LNCaP clone FGC (cell line): ENCODE measurements around the gene POLA2.

Source experiments
- DNase-seq: peaks from one replicate; pipeline ENCODE4 v3.0.0-alpha.2; 2011; ENCODE audit warnings: low read depth
- H3K4me3 ChIP-seq: 2 replicates; pipeline ENCODE4 v1.5.1; 2011; ENCODE audit warnings: mild to moderate bottlenecking, low read depth, low read length, control low read depth
- TF ChIP-seq, protein P1 (sequence below): IDR thresholded peaks from 2 replicates; pipeline ENCODE4 v1.5.1; 2012; ENCODE audit warnings: mild to moderate bottlenecking; ENCODE audit not compliant: control insufficient read depth, insufficient read depth; ENCODE audit errors: extremely low read depth

Gene POLA2

DNA sequence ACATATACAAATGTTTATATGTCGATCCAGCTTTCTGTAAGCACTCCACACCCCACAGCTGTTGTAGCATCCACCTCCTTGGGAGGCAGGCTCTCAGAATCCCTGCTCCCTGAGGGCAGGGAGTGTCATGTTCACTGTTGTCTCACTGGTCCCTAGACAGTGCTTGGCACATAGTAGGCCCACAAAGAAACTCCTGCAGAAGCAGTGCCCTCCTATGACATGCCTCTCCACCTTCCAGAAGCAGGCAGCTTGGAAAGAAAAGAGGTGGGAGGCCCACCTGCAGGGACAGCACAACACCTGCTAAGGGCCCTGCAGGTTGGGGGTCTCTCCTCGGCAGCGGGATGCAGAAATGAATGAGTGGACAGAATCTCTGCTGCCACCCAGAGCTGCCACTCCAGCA, 41.8 kb downstream of the POLA2 start:
- TF ChIP-seq, protein P1, sequence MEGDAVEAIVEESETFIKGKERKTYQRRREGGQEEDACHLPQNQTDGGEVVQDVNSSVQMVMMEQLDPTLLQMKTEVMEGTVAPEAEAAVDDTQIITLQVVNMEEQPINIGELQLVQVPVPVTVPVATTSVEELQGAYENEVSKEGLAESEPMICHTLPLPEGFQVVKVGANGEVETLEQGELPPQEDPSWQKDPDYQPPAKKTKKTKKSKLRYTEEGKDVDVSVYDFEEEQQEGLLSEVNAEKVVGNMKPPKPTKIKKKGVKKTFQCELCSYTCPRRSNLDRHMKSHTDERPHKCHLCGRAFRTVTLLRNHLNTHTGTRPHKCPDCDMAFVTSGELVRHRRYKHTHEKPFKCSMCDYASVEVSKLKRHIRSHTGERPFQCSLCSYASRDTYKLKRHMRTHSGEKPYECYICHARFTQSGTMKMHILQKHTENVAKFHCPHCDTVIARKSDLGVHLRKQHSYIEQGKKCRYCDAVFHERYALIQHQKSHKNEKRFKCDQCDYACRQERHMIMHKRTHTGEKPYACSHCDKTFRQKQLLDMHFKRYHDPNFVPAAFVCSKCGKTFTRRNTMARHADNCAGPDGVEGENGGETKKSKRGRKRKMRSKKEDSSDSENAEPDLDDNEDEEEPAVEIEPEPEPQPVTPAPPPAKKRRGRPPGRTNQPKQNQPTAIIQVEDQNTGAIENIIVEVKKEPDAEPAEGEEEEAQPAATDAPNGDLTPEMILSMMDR, result no peak
- no peak overlapping the region for H3K4me3 ChIP-seq
- no peak for DNase-seq

DNA sequence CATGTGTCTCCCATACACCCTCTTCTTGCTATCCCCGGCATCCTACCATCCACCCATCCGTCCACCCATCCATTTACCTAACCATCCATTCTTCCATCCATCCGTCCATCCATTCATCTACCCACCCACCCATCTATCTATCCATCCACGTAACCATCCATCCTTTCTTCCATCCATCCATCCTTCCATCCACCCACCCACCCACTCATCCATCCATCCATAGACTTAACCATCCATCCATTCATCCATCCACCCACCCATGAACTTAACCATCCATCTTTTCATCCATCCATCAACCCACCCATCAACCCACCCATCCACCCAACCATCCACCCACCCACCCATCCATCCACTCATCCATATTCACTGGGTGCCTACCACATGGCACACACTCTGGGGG, 42.3 kb downstream of the POLA2 start:
- TF ChIP-seq, protein P1, result no peak
- H3K4me3 ChIP-seq, result no peak overlapping the region
- no peak for DNase-seq

DNA sequence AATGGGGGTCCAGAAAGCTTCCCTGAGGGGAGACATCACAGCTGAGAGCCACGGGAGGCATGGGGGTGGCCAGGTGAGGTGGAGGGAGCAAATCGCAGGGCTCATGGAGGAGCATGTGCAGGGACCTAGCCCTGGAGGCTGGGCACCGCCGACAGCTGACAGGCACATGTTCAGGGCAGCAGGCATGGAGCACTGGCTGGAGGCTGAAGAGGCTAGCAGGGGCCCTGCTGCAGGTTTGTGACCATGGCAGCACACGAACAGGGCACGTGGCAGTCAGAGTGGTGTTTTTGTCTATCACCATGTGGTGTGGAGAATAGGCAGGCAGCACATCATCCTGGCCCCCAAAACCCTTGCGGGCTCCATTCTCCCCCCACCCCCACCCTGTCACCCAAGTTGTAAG, 42.9 kb downstream of the POLA2 start:
- TF ChIP-seq, protein P1, result no peak
- DNase-seq, result no peak
- no peak overlapping the region for H3K4me3 ChIP-seq

DNA sequence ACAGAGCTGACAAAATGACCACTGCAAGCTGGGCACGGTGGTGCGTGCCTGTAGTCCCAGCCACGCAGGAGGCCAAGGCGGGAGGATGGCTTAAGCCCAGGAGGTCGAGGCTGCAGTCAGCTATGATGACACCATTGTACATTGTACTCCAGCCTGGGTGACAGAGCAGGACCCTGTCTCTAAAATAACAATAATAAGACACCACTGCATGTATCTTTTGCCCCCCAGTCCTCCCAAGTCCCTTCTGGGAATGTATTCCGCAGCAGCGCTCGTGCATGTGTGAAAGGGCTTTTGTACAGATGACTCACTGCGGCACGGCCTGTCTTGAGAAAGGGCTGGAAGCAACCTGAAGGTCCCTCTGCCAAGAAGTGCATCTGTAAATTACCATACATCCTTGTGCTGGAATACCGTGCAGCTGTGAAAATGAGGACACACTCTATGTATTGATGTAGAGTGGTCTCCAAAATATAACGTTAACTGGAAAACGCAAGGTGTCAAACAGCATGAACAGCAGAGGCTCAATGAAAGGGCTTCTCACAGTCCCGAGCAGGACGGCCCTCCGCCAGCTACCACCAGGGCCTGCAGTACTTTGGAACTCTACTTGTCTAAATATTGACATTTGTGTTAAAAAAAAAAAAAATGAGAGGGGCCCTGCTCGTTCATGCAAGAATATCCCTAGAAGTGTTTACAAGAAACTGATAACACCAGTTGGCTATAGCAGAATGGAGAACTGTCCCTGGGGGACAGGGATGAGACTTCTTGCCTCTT, 43.9 kb downstream of the POLA2 start:
- TF ChIP-seq, protein P1, result no peak
- H3K4me3 ChIP-seq, result no peak overlapping the region
- DNase-seq, result no peak

DNA sequence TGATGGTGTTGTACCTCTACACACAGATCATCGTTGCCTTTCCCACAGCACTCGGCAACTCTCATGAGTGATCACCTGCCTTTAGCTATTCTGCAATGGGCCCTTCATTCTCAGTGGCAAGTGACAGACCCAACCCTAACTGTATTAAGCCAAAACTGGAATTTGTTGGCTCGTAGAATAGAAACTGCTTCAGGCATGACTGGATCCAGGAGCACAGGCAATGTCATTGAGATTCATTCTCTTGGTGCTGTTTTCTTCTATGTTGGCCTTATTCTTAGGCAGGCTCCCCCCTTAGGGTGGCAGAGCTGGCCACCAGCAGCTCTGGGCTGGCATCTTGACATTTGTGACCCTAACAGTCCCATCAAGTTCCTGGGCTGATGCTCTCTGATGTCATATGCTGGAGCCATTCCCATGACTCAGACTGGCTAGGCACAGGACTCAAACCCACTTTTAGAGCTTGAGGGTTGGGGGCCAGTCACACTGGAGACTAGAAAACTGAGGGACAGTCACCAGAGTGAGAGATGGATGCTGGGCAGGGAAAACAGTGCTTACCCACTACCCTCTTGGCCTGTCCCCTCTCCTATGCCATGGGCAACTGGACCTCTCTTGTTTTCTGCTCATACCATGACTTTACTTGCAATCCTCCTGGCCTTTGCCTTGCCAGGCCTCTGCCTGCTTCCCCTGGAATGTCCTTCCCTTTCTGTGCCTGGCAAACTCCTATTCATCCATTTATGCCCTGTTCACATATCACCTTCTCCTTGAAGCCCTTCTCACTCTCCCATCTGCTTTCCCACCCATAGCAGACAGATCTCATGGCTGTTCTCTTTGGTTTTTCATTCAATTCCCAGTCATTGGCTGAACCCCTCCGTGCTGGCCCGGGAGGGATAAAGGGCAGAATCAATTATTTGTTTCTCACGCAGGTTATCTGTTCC, 45.8 kb downstream of the POLA2 start:
- TF ChIP-seq, protein P1, result no peak
- no peak overlapping the region for H3K4me3 ChIP-seq
- DNase-seq, result no peak

DNA sequence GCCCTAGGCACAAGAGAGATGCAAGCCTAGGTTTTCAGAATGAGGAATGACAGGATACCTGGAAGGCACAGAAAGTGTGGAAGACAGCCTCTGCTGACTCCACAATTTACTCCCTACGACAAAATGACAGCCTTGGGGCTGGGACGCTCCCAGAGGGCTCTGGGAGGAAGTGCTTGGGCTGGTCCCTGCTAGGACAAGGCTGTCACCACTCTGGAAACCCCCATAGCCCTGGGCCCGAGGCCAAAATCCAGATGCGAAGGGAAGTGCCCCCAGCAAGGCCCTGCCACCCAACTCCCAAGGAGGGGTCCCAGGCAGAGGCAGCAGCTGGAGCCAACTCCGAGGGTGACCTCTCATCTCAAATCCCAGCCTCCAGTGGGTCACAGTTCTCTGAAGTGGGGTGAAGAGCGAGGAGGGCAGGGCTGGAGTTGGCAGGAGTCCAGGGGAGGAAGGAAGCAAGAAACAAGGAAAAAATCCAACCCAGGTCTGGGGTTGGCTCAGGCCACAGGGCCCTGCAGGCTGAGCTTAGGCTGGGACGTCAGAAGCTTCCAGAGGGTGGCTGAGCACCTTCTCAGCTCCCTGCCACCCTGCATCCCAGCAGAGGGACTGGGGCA, 46.6 kb downstream of the POLA2 start:
- DNase-seq, result no peak
- TF ChIP-seq, protein P1, result no peak
- H3K4me3 ChIP-seq, result no peak overlapping the region
